ENCODE results near the gene PBXIP1.

PBXIP1 gene

DNA sequence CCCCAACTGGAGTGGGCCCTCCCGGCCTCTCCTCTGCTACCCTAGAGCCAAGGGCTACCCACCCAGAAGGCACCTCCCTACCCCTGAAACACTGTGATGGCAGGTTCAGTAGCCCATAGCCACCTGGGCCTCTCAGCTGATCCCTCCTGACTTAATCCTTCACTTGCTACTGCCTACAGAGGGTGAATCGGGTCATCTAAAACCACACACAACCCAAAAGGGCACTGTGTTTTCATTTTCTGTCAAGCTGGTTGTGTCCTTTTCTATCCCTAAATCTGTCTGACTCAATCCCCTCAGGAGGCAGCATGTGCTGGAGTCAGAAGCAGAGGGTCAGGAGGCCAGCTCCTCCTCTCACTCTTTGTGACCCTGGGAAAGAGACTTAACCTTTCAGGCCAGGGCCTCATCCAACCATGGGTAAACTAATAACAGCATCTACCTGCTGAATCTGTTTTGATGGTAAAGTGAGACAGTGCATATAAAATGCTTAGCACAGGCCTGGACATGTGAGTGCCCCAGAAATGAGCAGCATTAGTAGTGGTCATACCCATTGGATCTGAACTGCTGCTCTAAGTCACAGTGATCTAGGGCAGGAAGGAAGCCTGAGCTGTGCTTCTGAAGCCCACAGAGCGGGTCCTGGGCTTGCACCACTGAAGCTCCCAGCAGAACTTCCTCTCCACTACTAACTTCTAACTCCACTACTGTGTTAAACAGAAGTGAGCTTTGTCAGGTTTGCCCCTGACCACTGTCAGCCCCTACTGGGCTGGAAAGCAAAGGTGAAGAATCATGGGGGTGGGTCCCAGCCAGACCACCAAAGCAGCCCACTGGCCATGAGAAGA, 30.3 kb downstream of the PBXIP1 start:
- in situ Hi-C loops (cut with HindIII; ENCODE audit: low sequenced_read_pairs): no loop called here
- H3K4me3 ChIP-seq (ENCODE audit: low read depth, low read length): no peak overlapping the region
- TF ChIP-seq, protein P1, sequence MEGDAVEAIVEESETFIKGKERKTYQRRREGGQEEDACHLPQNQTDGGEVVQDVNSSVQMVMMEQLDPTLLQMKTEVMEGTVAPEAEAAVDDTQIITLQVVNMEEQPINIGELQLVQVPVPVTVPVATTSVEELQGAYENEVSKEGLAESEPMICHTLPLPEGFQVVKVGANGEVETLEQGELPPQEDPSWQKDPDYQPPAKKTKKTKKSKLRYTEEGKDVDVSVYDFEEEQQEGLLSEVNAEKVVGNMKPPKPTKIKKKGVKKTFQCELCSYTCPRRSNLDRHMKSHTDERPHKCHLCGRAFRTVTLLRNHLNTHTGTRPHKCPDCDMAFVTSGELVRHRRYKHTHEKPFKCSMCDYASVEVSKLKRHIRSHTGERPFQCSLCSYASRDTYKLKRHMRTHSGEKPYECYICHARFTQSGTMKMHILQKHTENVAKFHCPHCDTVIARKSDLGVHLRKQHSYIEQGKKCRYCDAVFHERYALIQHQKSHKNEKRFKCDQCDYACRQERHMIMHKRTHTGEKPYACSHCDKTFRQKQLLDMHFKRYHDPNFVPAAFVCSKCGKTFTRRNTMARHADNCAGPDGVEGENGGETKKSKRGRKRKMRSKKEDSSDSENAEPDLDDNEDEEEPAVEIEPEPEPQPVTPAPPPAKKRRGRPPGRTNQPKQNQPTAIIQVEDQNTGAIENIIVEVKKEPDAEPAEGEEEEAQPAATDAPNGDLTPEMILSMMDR (IDR thresholded peaks at IDR 0.05; ENCODE audit: low read depth, low read length, missing control alignments): no peak
- no peak for DNase-seq (ENCODE audit: low read depth)

DNA sequence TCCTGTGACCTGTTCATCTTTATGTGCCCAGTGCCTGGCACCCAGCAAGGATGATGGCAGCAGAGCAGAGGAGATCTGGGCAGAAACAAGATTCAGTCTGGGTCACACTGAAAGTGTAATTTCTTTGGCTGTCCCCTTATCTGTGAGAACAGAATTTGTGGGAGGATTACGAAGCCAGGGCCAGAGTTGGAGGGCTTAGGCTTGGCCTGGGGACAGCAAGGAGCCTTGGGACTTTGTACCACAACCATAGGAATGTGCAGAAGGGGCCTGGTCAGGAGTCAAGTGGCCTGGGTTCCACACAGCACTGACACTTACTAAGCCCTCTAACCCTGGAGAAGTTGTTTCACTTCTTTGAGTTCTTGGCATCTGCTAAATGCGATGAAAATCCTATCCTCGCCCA, 32.2 kb downstream of the PBXIP1 start:
- TF ChIP-seq, protein P1 (IDR thresholded peaks at IDR 0.05; ENCODE audit: low read depth, low read length, missing control alignments): no peak
- DNase-seq (ENCODE audit: low read depth): no peak

DNA sequence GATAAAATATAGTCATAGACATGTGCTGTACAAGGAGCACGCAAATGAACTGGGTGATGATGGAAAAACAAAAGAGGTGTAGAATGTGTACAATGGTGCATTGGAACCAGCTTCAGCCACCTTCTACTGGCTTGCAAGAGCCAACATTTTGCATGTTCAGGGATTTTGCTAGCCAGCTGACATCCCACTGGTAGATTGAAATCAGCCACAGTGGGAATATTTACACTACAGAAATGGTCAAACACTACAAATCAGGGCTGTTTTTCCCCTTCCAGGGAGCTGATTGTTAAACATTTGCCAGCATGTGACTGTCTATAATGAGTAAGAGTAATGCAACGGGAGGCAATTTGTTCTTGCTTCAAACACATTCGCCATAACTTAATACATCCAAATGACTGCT, 42.6 kb downstream of the PBXIP1 start:
- no peak for DNase-seq (ENCODE audit: low read depth)
- in situ Hi-C loops (cut with HindIII; ENCODE audit: low sequenced_read_pairs): no loop called here
- no peak overlapping the region for H3K4me3 ChIP-seq (ENCODE audit: low read depth, low read length)
- TF ChIP-seq, protein P1 (IDR thresholded peaks at IDR 0.05; ENCODE audit: low read depth, low read length, missing control alignments): no peak

More for the DNA sequence above, 32.2 kb downstream of the PBXIP1 start:
- no peak overlapping the region for H3K4me3 ChIP-seq (ENCODE audit: low read depth, low read length)
- in situ Hi-C loops (cut with HindIII; ENCODE audit: low sequenced_read_pairs): no loop called here

DNA sequence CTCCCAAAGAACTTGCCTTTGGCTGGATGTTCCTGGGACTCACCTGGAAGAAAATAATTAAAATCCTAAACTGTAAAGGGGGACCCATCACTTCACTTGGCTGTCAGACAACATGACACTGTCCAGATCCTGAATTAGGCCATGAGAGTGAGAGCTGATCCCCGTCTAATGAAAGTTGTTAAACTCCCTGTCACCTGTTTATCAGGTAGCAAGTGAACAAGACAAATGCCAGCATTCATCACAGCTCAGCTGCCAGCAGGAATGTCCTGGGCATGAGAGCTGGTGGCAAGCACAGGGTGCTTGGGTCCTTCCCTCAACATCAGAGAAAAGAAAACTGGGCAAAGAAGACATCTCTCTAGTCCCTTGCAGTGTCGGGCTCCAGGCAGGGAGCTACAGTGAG, 43.1 kb downstream of the PBXIP1 start:
- TF ChIP-seq, protein P1 (IDR thresholded peaks at IDR 0.05; ENCODE audit: low read depth, low read length, missing control alignments): no peak
- in situ Hi-C loops (cut with HindIII; ENCODE audit: low sequenced_read_pairs): no loop called here
- H3K4me3 ChIP-seq (ENCODE audit: low read depth, low read length): no peak overlapping the region
- no peak for DNase-seq (ENCODE audit: low read depth)

DNA sequence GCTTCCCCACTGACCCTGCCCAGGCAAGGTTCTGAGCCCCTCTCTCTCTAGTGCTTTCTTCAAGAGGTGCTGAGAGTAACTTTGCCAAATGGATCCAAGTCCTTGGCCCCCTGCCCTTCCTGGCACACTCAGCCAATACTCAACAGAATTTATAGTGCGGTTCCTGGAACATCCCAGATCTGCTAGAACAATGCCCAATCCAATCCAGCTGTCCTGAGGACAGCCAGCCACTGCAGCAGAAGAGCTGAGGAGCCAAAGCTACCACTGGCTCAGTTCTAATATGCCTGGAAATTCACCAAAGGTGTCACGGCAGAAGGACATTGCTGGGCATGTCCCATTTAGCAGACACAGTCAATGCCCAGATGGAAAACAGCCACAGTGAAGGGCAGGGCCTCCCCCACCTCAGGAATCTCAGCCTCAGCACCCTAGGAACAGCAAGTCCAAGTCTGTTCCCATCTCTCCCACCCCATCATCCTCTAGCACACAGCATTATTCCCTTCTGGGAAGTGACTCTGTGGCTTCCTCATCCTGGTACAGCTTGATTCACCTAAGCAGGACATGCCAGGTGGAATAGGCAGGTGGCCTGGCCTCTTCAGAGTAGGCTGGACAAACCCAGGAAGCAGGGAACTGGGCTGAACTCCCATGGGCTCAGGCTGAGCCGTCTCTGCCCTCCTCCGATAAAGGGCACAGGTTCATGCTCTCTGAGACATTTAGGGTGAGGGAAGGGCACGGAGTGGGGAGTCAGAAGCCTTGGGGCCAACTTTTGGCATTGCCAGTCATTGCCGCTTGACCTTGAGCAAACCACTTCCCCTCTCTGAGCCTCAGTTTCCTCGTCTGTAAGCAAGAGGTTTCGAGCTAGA, 44.0 kb downstream of the PBXIP1 start:
- no peak for DNase-seq (ENCODE audit: low read depth)
- in situ Hi-C loops (cut with HindIII; ENCODE audit: low sequenced_read_pairs): no loop called here
- H3K4me3 ChIP-seq (ENCODE audit: low read depth, low read length): no peak overlapping the region
- TF ChIP-seq, protein P1 (IDR thresholded peaks at IDR 0.05; ENCODE audit: low read depth, low read length, missing control alignments): no peak

DNA sequence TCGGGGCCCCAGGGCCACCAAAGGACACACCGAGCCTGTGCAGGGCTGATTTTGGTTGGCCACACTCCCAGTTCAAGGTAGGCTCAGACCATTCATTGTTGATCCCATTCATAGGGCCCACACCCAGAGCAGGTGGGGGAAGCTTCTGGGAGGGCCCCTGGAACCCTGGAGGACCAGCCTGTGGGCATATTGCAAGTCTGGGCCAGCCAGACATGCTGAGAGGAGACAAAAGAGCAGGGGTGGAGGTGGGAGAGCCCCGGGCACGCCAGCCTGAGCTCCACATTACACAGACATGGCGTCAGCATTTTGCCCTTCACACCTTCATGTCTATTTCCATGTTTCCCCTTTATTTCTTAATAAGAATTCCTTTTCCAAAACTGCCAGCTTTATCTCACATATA, 45.0 kb downstream of the PBXIP1 start:
- TF ChIP-seq, protein P1 (IDR thresholded peaks at IDR 0.05; ENCODE audit: low read depth, low read length, missing control alignments): no peak
- no peak overlapping the region for H3K4me3 ChIP-seq (ENCODE audit: low read depth, low read length)
- in situ Hi-C loops (cut with HindIII; ENCODE audit: low sequenced_read_pairs): no loop called here
- DNase-seq (ENCODE audit: low read depth): no peak
